ENCODE results near the gene ESRRA. TPM values are rescaled to one million over a fixed set of nuclear protein-coding genes. Genes with fewer than 3 reads are reported as not detected.

Gene ESRRA
- total and polyA plus RNA-seq, 2 of the 8 experiments (the other 6 are each of a cell fraction or from before 2014, with no cell fraction given) = 18.2 to 37.0 TPM

- TF ChIP-seq CHD7 (IDR thresholded peaks at IDR 0.05; ENCODE audit: insufficient replicate concordance, low read length) (no peak), ASH2L (IDR thresholded peaks at IDR 0.05; ENCODE audit: low read length) (peak; percentile 64), GABPA (IDR thresholded peaks at IDR 0.05; ENCODE audit: borderline replicate concordance, insufficient read depth, low read length) (peak; percentile 96), BCL11A (IDR thresholded peaks at IDR 0.05; ENCODE audit: low read depth in 2 of 2, low read length in 2 of 2) (no peak), CBX8 (IDR thresholded peaks at IDR 0.05; ENCODE audit: borderline replicate concordance, low read depth, low read length) (no peak), POLR2AphosphoS5 (IDR thresholded peaks at IDR 0.05; ENCODE audit: low read depth, low read length) (no peak), EGR1 (IDR thresholded peaks at IDR 0.05; ENCODE audit: borderline replicate concordance, low read depth, low read length) (peak; percentile 92), USF2 (IDR thresholded peaks at IDR 0.05; ENCODE audit: low read length) (no peak)
- TF ChIP-seq, protein P1, sequence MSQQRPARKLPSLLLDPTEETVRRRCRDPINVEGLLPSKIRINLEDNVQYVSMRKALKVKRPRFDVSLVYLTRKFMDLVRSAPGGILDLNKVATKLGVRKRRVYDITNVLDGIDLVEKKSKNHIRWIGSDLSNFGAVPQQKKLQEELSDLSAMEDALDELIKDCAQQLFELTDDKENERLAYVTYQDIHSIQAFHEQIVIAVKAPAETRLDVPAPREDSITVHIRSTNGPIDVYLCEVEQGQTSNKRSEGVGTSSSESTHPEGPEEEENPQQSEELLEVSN (IDR thresholded peaks at IDR 0.05) = peak; percentile 38; the same call in 1 of the 2 replicates
Measured at GRCh38 chr11:64269540-64270220, 35.6 kb upstream of the ESRRA start (continued).
